ENCODE measurements around the gene CHCHD10. TPM values are rescaled to one million over a fixed set of nuclear protein-coding genes. Genes with fewer than 3 reads are reported as not detected.

Gene CHCHD10
- total RNA-seq, 4 donors from 2014 or later, result 19.9 to 61.2 (median 31.2) TPM

GRCh38 chr22:23750367-23750713 lies 17.4 kb downstream of the CHCHD10 start:
- ATAC-seq (ENCODE audit: low FRiP score) (no peak), DNase-seq (ENCODE audit: low spot score) (no peak)
- TF ChIP-seq, protein P1, sequence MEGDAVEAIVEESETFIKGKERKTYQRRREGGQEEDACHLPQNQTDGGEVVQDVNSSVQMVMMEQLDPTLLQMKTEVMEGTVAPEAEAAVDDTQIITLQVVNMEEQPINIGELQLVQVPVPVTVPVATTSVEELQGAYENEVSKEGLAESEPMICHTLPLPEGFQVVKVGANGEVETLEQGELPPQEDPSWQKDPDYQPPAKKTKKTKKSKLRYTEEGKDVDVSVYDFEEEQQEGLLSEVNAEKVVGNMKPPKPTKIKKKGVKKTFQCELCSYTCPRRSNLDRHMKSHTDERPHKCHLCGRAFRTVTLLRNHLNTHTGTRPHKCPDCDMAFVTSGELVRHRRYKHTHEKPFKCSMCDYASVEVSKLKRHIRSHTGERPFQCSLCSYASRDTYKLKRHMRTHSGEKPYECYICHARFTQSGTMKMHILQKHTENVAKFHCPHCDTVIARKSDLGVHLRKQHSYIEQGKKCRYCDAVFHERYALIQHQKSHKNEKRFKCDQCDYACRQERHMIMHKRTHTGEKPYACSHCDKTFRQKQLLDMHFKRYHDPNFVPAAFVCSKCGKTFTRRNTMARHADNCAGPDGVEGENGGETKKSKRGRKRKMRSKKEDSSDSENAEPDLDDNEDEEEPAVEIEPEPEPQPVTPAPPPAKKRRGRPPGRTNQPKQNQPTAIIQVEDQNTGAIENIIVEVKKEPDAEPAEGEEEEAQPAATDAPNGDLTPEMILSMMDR (IDR thresholded peaks at IDR 0.05), result no peak

- ATAC-seq (ENCODE audit: low FRiP score) (no peak), DNase-seq (ENCODE audit: low spot score) (no peak)
Observed at GRCh38 chr22:23749841-23750301, 17.9 kb downstream of the CHCHD10 start.

DNA sequence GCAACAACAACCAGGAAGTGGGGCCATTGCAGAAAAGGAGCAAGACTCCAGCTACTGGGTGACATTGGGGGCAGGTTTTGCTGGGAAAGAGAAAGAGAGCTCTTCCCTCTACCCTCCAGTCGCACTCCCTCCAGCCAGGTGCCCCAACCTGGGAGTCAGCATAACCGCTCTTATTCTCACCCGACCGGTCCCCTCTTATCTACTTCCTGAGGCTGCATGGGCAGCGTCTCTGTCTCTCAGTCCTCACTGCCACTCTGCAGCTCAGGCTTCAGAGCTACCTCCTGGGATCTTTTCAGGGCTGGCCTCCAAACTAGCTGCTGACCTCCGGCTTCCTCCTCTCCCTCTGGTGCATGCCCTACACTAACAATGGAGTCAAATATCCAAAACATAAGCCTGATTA lies 22.0 kb downstream of the CHCHD10 start:
- DNase-seq (ENCODE audit: low spot score), result no peak
- ATAC-seq (ENCODE audit: low FRiP score), result no peak
- TF ChIP-seq, protein P1 (IDR thresholded peaks at IDR 0.05), result no peak

More at GRCh38 chr22:23749841-23750301, 17.9 kb downstream of the CHCHD10 start:
- TF ChIP-seq, protein P1 (IDR thresholded peaks at IDR 0.05), result no peak

DNA sequence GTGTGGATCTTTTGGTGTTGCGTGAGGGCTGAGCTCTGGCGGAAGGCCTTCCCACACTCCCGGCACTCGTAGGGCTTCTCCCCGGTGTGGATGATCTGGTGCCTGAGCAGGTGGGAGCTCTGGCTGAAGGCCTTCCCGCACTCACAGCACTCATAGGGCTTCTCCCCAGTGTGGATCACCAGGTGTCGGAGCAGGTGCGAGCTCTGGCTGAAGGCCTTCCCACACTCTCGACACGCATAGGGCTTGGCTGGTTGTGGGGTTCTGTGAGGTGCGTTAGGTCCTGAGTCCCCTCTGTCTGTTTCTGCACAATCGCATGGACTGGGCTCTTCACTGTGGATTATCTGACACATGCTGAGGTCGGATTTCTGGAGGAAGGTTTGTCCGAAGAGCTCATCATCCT lies 23.3 kb downstream of the CHCHD10 start:
- ATAC-seq (ENCODE audit: low FRiP score) (no peak), DNase-seq (ENCODE audit: low spot score) (no peak)
- TF ChIP-seq, protein P1 (IDR thresholded peaks at IDR 0.05), result no peak

- ATAC-seq (ENCODE audit: low FRiP score) (no peak), DNase-seq (ENCODE audit: low spot score) (no peak)
- TF ChIP-seq, protein P1 (IDR thresholded peaks at IDR 0.05), result no peak
Observed at GRCh38 chr22:23744001-23744400, 23.8 kb downstream of the CHCHD10 start.

DNA sequence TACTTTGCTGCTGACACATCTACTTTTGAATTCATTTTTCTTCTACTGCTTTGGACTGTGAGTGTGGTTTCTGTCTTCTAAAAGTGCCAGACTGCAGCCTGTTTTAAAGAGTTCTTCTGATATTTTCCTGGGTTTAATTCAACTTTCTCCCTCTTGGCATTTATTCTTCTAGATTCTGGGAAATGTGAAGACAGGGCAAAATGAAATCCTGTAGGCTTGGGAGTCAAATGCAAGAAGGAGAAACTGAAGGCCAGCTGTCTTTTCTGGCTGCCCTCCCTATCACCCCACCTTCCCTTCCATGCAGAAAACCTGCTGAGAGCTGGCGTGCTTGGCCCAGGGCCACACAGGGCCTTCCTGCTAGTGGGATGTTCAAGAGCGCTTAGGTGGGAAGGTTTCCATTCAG lies 24.5 kb downstream of the CHCHD10 start:
- DNase-seq (ENCODE audit: low spot score), result no peak
- TF ChIP-seq, protein P1 (IDR thresholded peaks at IDR 0.05), result no peak
- no peak for ATAC-seq (ENCODE audit: low FRiP score)

- TF ChIP-seq, protein P1 (IDR thresholded peaks at IDR 0.05), result no peak
- ATAC-seq (ENCODE audit: low FRiP score), result peak; percentile 47
- DNase-seq (ENCODE audit: low spot score), result no peak
Observed at GRCh38 chr22:23742505-23743264, 25.1 kb downstream of the CHCHD10 start.
